GM23338 (cell line): ENCODE results near the gene ULBP2. TPM values are rescaled to one million over a fixed set of nuclear protein-coding genes. Genes with fewer than 3 reads are reported as not detected.
"Not testable (repeated sequence)": the region's sequence is repeated elsewhere in the genome, so short reads cannot be mapped to it uniquely, and the experiment has no call there.

Experiments
- ATAC-seq: fragments of 200-7000 bp; cut with Tn5 transposase; 3 replicates; pipeline ENCODE4 v1.9.1; 2020
- DNase-seq: peaks from one replicate; pipeline ENCODE4 v3.0.0-alpha.2; 2015; ENCODE audit warnings: low spot score
- H2AFZ ChIP-seq: fragments of 200-600 bp; sonication (generic); 2 replicates; pipeline ENCODE4 v1.8.0; 2016; ENCODE audit warnings: antibody characterized with exemption, mild to moderate bottlenecking, moderate library complexity
- H3F3A ChIP-seq: fragments of 200-600 bp; sonication (generic); replicated peaks from 2 replicates; pipeline ENCODE4 v1.8.0; 2017; ENCODE audit warnings: antibody characterized with exemption, mixed run types, low read depth
- H3K27ac ChIP-seq: fragments of 200-600 bp; sonication (generic); 2 replicates; pipeline ENCODE4 v1.6.1; 2016; ENCODE audit warnings: low read depth
- H3K27me3 ChIP-seq: fragments of 200-600 bp; sonication (generic); 2 replicates; pipeline ENCODE4 v1.8.0; 2016; ENCODE audit warnings: mild to moderate bottlenecking, mixed run types, moderate library complexity; ENCODE audit not compliant: insufficient read depth
- H3K36me3 ChIP-seq: fragments of 200-600 bp; sonication (generic); 2 replicates; pipeline ENCODE4 v1.8.0; 2016; ENCODE audit warnings: mild to moderate bottlenecking; ENCODE audit not compliant: insufficient read depth
- H3K4me1 ChIP-seq: fragments of 200-600 bp; sonication (generic); 2 replicates; pipeline ENCODE4 v1.8.0; 2016; ENCODE audit warnings: mild to moderate bottlenecking, moderate library complexity; ENCODE audit not compliant: insufficient read depth
- H3K4me2 ChIP-seq: fragments of 200-600 bp; sonication (generic); 2 replicates; pipeline ENCODE4 v1.7.1; 2017; ENCODE audit warnings: mixed run types
- H3K4me3 ChIP-seq: fragments of 200-600 bp; sonication (generic); 2 replicates; pipeline ENCODE4 v1.6.1; 2016; ENCODE audit warnings: mixed run types
- H3K79me2 ChIP-seq: fragments of 200-600 bp; sonication (generic); replicated peaks from 2 replicates; pipeline ENCODE4 v1.8.0; 2017; ENCODE audit warnings: mild to moderate bottlenecking; ENCODE audit not compliant: insufficient read depth
- H3K9me2 ChIP-seq: fragments of 200-600 bp; sonication (generic); 2 replicates; pipeline ENCODE4 v1.8.0; 2017; ENCODE audit not compliant: insufficient read depth
- H4K20me1 ChIP-seq: fragments of 200-600 bp; sonication (generic); replicated peaks from 2 replicates; pipeline ENCODE4 v1.8.0; 2017; ENCODE audit warnings: mild to moderate bottlenecking; ENCODE audit not compliant: insufficient read depth
- H3K27ac Mint-ChIP-seq: 2 replicates; pipeline ENCODE4 v1.8.0; 2020; ENCODE audit warnings: inconsistent platforms, mild to moderate bottlenecking, moderate library complexity, mixed read lengths
- H3K27me3 Mint-ChIP-seq: 3 replicates; pipeline ENCODE4 v1.8.0; 2022; ENCODE audit warnings: low read depth, mild to moderate bottlenecking, moderate library complexity, mixed read lengths, inconsistent platforms; ENCODE audit not compliant: insufficient read depth, poor library complexity
- H3K36me3 Mint-ChIP-seq: 3 replicates; pipeline ENCODE4 v1.8.0; 2021; ENCODE audit warnings: low read depth, mild to moderate bottlenecking, inconsistent platforms, moderate library complexity, mixed read lengths
- H3K4me1 Mint-ChIP-seq: 3 replicates; pipeline ENCODE4 v1.8.0; 2020; ENCODE audit warnings: mild to moderate bottlenecking, inconsistent platforms, mixed read lengths
- H3K4me3 Mint-ChIP-seq: 3 replicates; pipeline ENCODE4 v1.8.0; 2021; ENCODE audit warnings: moderate library complexity, mild to moderate bottlenecking, inconsistent platforms, mixed read lengths
- H3K9me3 Mint-ChIP-seq: 3 replicates; pipeline ENCODE4 v1.8.0; 2020; ENCODE audit warnings: moderate library complexity, mild to moderate bottlenecking, inconsistent platforms, mixed read lengths
- CREB1 ChIP-seq: fragments of 250-450 bp; sonication (Bioruptor Pico); IDR thresholded peaks from 2 replicates; pipeline ENCODE4 v1.5.0; 2020; ENCODE audit warnings: low read depth, mild to moderate bottlenecking, moderate library complexity
- EZH2 ChIP-seq: fragments of 200-600 bp; sonication (generic); IDR thresholded peaks from one replicate; pipeline ENCODE4 v1.8.0; 2017; ENCODE audit warnings: antibody characterized with exemption, mild to moderate bottlenecking, low read depth; ENCODE audit not compliant: unreplicated experiment
- EZH2phosphoT487 ChIP-seq: fragments of 200-600 bp; sonication (generic); IDR thresholded peaks from one replicate; pipeline ENCODE4 v1.8.1; 2018; ENCODE audit warnings: antibody characterized with exemption; ENCODE audit not compliant: unreplicated experiment
- NANOG ChIP-seq: IDR thresholded peaks from 2 replicates; pipeline ENCODE4 v1.6.1; 2016; ENCODE audit warnings: antibody characterized with exemption, borderline replicate concordance
- ZNF114 ChIP-seq: fragments of 250-450 bp; sonication (Bioruptor Pico); IDR thresholded peaks from 2 replicates; pipeline ENCODE4 v1.5.0; 2020; ENCODE audit warnings: mild to moderate bottlenecking, moderate library complexity
- polyA plus RNA-seq: library from polyadenylated mRNA; unstranded; fragments of >200 nt; fragmentation: Nextera tagmentation; extraction: Ambion mirVana; gene quantifications from 2 replicates; pipeline ENCODE4 v1.2.1, GENCODE V29; 2016
- total RNA-seq: library from RNA; depleted of rRNA; stranded (reverse); fragments of >200 nt; shearing (Covaris generic); gene quantifications from 2 replicates; pipeline ENCODE4 v1.2.3, GENCODE V29; 2014
- TF ChIP-seq, protein P1 (sequence below), 2 experiments: fragments of 200-600 bp in 1 of 2; sonication (generic) in 1 of 2; conservative IDR thresholded peaks; 2 replicates each; pipeline versions ENCODE4 v1.5.1 to v1.6.1; 2016 to 2017; ENCODE audit warnings: antibody characterized with exemption in 2 of 2, low read depth in 2 of 2, mild to moderate bottlenecking in 2 of 2, moderate library complexity in 1 of 2
- TF ChIP-seq, protein P2 (sequence below): fragments of 250-450 bp; sonication (Bioruptor Pico); IDR thresholded peaks from 2 replicates; pipeline ENCODE4 v1.5.0; 2020; ENCODE audit warnings: mild to moderate bottlenecking, moderate library complexity

Gene ULBP2
- total and polyA plus RNA-seq, 2 experiments from 2014 or later, result not detected

DNA sequence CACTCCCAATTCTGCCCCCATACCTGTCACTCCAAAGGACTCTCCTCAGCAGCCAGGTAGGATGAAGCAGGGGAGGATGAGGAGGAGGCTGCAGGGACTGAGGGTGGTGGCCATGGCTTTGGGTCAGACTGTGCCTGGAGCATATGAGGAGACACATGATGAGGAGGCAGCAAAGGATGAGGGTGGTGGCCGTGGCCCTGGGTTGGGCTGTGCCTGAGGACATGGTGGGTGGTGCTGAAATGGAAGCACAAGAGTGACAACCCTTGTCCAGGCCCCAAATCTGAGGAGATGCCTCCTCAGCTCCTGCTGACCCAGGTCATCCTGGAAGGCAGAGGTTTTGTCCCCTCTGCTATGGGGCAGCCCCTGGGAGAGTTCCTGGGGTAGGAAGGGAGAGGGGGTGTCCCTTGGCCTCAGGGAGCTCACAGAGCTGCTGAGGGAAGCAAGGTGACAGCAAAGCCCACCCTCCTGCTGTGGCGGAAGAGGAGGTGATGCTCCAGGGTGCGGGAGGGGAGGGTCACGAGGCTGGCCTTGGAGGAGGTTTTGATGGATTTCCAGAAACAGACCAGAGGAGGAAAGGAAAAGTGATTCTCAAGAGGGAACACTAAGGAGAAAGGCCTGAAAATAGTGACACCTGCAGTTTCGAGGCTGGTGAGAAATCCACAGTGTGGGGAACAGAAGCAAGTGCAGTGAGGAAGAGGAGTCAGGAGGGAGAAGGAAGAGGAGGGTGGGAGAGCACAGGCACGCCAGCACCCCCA is 23.5 kb upstream of the ULBP2 start:
- no peak for TF ChIP-seq EZH2phosphoT487
- Histone ChIP-seq H3K27me3 (peaks cover 39% of the 10 kb centered on the region), H3K4me1 (no peaks in the 10 kb centered on the region), H3K27ac (no peak overlapping the region), H3K4me3 (no peak overlapping the region), H4K20me1 (no peaks in the 10 kb centered on the region), H3K4me2 (no peak overlapping the region), H3K9me2 (no peaks in the 10 kb centered on the region), H3K79me2 (no peaks in the 10 kb centered on the region), H3K36me3 (no peaks in the 10 kb centered on the region), H2AFZ (no peak overlapping the region), H3F3A (0 out of 2 replicates have a peak, but pooled peaks cover 2% of the 10 kb centered on the region)
- no peak overlapping the region for H3K27ac Mint-ChIP-seq
- H3K27me3 Mint-ChIP-seq, result peaks cover 46% of the 10 kb centered on the region
- DNase-seq (no peak), ATAC-seq (no peak)
- H3K4me1 Mint-ChIP-seq, result peaks cover 6% of the 10 kb centered on the region; the same call in 1 of the 3 replicates
- peaks cover under 1% of the 10 kb centered on the region; the same call in 1 of the 3 replicates for H3K9me3 Mint-ChIP-seq
- H3K36me3 Mint-ChIP-seq, result no peaks in the 10 kb centered on the region
- no peak overlapping the region for H3K4me3 Mint-ChIP-seq

DNA sequence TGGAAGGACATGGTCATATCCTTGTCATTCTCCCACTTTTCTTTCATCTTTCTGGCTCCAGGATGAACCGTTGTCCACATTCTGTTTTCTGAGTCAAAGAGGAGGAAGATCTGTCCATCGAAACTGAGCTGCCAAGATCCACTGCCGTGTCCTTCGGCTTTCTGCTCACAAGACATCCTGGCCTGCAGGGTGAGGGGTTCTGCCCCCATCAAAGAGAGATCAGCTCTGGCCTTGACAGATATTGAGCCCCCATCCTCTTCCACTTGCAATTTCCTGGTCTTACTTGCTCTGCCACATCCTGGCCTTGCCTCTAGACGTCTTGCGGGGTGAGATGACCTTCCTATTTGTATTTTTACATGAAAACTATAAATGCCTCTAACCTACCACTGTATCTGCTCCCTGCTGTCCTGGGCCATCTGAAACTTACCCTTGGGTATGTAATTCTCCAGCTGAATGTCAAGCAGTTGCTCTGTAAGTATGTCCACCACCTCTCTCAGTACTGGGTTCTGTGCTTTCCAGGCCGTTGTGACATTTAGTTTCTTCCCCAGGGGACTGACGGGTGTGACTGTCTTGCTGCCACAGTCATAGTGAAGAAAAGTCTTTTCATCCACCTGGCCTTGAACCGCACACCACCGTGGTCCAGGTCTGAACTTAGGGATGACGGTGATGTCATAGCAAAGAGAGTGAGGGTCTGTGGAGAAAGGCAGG is 22.5 kb upstream of the ULBP2 start:
- H3K27me3 ChIP-seq, result peaks cover 49% of the 10 kb centered on the region
- H3F3A ChIP-seq, H3K36me3 ChIP-seq, H3K36me3 Mint-ChIP-seq, H3K4me3 Mint-ChIP-seq, H3K27ac Mint-ChIP-seq, H3K27ac ChIP-seq, H3K4me2 ChIP-seq, H3K9me2 ChIP-seq, H3K9me3 Mint-ChIP-seq, H3K4me1 ChIP-seq, DNase-seq, H4K20me1 ChIP-seq, H3K4me3 ChIP-seq, H3K4me1 Mint-ChIP-seq, H2AFZ ChIP-seq, ATAC-seq, H3K79me2 ChIP-seq: not testable (repeated sequence)
- peaks cover 56% of the 10 kb centered on the region for H3K27me3 Mint-ChIP-seq

DNA sequence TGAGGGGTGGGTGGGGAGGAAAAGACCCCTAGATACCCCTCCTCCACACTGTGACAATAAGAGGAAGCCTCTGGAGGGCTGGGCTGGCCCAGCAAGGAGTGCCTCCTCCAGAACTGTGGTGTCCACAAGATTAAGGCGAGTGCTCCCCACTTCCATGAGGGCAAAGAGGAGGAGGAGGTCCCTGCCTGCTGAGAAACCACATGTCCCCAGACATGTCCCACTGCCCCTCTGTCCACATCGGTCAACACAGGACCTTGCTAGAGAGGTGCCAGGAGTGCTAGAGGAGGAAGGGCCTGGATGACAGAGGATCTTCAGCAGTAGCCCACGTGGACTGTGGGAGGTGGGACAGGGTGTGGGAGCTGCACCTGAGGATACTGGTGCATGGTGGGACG is 22.0 kb upstream of the ULBP2 start:
- ATAC-seq (no peak), DNase-seq (no peak)
- Histone ChIP-seq H3K79me2 (no peaks in the 10 kb centered on the region), H3K4me2 (no peak overlapping the region), H3K27ac (no peak overlapping the region), H3F3A (0 out of 2 replicates have a peak, but pooled peaks cover 3% of the 10 kb centered on the region), H3K4me1 (no peaks in the 10 kb centered on the region), H3K9me2 (no peaks in the 10 kb centered on the region), H3K36me3 (no peaks in the 10 kb centered on the region), H2AFZ (no peak overlapping the region), H4K20me1 (no peaks in the 10 kb centered on the region), H3K27me3 (peaks cover 54% of the 10 kb centered on the region), H3K4me3 (no peak overlapping the region)
- peaks cover 61% of the 10 kb centered on the region for H3K27me3 Mint-ChIP-seq
- no peaks in the 10 kb centered on the region for H3K36me3 Mint-ChIP-seq
- H3K4me1 Mint-ChIP-seq, result peaks cover 6% of the 10 kb centered on the region; the same call in 2 of the 3 replicates
- H3K9me3 Mint-ChIP-seq, result peaks cover 4% of the 10 kb centered on the region; the same call in 1 of the 3 replicates
- H3K4me3 Mint-ChIP-seq, result no peak overlapping the region
- H3K27ac Mint-ChIP-seq, result no peak overlapping the region
- TF ChIP-seq CREB1 (no peak), NANOG (no peak), ZNF114 (CRISPR knock-in tag) (no peak), EZH2 (no peak)
- TF ChIP-seq, protein P1, sequence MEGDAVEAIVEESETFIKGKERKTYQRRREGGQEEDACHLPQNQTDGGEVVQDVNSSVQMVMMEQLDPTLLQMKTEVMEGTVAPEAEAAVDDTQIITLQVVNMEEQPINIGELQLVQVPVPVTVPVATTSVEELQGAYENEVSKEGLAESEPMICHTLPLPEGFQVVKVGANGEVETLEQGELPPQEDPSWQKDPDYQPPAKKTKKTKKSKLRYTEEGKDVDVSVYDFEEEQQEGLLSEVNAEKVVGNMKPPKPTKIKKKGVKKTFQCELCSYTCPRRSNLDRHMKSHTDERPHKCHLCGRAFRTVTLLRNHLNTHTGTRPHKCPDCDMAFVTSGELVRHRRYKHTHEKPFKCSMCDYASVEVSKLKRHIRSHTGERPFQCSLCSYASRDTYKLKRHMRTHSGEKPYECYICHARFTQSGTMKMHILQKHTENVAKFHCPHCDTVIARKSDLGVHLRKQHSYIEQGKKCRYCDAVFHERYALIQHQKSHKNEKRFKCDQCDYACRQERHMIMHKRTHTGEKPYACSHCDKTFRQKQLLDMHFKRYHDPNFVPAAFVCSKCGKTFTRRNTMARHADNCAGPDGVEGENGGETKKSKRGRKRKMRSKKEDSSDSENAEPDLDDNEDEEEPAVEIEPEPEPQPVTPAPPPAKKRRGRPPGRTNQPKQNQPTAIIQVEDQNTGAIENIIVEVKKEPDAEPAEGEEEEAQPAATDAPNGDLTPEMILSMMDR (conservative IDR thresholded peaks at IDR 0.05; ENCODE audit: low read depth in 2 of 2), result no peak
- TF ChIP-seq, protein P2, sequence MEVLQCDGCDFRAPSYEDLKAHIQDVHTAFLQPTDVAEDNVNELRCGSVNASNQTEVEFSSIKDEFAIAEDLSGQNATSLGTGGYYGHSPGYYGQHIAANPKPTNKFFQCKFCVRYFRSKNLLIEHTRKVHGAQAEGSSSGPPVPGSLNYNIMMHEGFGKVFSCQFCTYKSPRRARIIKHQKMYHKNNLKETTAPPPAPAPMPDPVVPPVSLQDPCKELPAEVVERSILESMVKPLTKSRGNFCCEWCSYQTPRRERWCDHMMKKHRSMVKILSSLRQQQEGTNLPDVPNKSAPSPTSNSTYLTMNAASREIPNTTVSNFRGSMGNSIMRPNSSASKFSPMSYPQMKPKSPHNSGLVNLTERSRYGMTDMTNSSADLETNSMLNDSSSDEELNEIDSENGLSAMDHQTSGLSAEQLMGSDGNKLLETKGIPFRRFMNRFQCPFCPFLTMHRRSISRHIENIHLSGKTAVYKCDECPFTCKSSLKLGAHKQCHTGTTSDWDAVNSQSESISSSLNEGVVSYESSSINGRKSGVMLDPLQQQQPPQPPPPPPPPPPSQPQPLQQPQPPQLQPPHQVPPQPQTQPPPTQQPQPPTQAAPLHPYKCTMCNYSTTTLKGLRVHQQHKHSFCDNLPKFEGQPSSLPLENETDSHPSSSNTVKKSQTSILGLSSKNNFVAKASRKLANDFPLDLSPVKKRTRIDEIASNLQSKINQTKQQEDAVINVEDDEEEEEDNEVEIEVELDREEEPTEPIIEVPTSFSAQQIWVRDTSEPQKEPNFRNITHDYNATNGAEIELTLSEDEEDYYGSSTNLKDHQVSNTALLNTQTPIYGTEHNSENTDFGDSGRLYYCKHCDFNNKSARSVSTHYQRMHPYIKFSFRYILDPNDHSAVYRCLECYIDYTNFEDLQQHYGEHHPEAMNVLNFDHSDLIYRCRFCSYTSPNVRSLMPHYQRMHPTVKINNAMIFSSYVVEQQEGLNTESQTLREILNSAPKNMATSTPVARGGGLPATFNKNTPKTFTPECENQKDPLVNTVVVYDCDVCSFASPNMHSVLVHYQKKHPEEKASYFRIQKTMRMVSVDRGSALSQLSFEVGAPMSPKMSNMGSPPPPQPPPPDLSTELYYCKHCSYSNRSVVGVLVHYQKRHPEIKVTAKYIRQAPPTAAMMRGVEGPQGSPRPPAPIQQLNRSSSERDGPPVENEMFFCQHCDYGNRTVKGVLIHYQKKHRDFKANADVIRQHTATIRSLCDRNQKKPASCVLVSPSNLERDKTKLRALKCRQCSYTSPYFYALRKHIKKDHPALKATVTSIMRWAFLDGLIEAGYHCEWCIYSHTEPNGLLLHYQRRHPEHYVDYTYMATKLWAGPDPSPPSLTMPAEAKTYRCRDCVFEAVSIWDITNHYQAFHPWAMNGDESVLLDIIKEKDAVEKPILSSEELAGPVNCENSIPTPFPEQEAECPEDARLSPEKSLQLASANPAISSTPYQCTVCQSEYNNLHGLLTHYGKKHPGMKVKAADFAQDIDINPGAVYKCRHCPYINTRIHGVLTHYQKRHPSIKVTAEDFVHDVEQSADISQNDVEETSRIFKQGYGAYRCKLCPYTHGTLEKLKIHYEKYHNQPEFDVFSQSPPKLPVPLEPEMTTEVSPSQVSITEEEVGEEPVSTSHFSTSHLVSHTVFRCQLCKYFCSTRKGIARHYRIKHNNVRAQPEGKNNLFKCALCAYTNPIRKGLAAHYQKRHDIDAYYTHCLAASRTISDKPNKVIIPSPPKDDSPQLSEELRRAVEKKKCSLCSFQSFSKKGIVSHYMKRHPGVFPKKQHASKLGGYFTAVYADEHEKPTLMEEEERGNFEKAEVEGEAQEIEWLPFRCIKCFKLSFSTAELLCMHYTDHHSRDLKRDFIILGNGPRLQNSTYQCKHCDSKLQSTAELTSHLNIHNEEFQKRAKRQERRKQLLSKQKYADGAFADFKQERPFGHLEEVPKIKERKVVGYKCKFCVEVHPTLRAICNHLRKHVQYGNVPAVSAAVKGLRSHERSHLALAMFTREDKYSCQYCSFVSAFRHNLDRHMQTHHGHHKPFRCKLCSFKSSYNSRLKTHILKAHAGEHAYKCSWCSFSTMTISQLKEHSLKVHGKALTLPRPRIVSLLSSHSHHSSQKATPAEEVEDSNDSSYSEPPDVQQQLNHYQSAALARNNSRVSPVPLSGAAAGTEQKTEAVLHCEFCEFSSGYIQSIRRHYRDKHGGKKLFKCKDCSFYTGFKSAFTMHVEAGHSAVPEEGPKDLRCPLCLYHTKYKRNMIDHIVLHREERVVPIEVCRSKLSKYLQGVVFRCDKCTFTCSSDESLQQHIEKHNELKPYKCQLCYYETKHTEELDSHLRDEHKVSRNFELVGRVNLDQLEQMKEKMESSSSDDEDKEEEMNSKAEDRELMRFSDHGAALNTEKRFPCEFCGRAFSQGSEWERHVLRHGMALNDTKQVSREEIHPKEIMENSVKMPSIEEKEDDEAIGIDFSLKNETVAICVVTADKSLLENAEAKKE (CRISPR knock-in tag), result no peak
